GM19043 (cell line): ENCODE measurements around the gene CENPB.

Experiments
- ATAC-seq: cut with Tn5 transposase; IDR thresholded peaks from one replicate; pipeline ENCODE4 v1.9.1; 2021; ENCODE audit warnings: low read depth; ENCODE audit not compliant: unreplicated experiment

CENPB gene

GRCh38 chr20:3767427-3768341 lies 18.9 kb downstream of the CENPB start, which contains the start of gene ADISSP:
ADISSP (minus strand) TSS chr20:3767753; CDS start chr20:3760100, 7,653 bp downstream.
- ATAC-seq, result peak; percentile 91

- no peak for ATAC-seq
These were observed 19.5 kb downstream of the CENPB start for GRCh38 chr20:3767110-3767426.

DNA sequence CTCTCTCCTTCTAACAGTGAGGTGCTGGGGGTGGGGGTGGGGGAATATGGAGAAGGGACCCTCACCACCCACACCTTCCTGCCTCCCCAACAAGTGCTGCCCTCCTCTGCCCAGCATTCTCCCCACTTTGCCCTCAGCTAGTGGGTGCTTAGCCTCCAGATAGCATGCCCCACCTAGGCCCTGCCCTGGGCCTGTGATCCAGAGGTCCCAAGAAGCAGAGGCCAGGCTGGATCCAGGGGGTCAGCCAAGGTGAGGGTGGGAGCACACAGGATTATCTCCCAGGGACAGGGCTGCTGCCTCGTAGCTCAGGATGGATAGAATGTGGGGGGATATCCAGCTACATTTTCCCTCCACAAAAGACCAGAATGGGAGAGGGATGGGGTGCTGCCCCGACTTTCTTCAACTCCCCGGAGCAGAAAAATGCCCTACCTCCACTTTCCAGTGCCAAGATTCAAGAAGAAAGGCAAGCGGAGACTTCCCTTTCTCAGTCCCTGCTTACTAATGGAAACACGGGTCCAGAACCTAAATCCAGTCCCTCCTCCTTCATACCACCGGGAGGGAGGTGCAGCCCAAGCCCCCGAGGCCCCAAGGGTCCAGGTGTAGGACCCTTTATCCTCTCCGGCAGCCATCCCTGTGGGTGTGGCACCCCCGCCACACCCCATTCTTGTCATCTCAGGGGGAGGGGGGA lies 20.0 kb downstream of the CENPB start:
- no peak for ATAC-seq

DNA sequence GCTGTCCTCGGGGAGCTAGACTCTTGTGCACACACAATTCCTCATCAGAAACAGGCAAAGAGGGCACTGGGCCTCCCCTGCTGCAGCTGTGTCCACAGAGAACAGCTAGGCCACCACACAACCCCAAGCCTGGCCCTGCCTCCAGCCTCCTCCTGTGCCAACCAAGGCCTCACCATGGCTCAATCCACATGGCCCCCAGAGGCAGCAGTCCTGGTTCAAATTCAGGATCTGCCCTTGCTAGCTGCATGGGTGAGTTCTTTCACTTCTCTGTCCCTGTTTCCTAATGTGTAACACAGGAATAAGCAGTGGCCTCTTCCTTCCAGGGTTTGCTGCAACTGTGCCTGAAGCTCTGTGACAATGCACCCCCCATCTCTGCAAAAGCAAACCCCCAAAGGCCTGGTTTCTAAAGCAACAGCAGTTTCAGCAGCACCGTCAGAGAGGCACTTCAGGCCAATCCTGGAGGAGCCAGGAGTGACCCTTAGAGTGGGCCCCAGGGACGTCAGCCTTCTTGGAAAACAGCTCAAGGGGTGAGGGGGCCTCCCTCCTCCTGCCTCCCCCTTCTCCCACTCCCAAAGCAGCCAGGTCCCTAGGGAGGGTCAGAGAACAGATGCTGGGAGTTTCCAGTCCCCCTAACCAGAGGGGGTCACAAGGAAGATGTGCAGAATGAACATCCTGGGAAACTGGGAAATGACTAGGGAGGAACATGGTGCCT lies 21.2 kb downstream of the CENPB start:
- no peak for ATAC-seq

- ATAC-seq, result no peak
These were observed 21.9 kb downstream of the CENPB start for GRCh38 chr20:3764659-3765058.

GRCh38 chr20:3763671-3764601 lies 22.6 kb downstream of the CENPB start:
- ATAC-seq, result no peak

GRCh38 chr20:3760655-3761348 lies 25.7 kb downstream of the CENPB start:
- no peak for ATAC-seq

DNA sequence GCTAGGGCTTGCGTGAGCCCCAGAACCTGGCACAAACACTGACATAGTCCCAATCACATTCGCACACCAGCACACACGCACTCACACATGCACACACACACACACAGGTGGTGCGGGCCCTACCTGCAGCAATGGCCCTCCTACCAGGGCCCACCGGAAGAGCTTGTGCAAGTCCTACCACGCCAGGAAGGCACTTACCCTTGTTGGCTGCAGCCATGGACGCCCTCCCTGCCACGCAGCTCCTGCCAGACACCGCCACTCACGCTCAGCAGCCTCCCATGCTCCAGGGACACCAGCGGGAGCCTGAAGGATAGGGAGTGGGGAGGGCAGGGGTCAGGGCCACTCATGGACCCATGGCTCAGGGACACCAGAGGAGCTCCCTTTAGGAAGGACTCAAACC lies 26.7 kb downstream of the CENPB start:
- ATAC-seq, result no peak

GRCh38 chr20:3759316-3759823 lies 27.2 kb downstream of the CENPB start:
- no peak for ATAC-seq

DNA sequence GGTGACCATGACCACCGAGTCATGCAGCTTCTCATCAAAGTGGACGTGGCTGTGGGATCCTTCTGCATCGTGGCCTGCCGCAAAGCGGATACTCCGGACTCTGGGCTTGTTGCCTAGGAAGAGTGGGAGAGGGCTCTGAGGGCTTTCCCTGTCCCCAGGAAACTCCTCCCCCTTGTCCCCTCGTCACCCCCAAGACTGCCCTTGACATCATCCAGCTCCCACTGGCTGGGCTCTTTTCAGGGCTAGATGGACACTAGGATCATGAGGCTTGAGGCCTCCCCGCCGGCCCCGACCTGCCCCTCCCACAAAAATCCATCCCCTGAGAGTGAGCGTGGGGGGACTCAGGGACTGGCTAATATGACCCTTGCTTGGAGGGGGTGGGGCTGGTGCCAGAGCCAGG lies 28.0 kb downstream of the CENPB start:
- no peak for ATAC-seq

DNA sequence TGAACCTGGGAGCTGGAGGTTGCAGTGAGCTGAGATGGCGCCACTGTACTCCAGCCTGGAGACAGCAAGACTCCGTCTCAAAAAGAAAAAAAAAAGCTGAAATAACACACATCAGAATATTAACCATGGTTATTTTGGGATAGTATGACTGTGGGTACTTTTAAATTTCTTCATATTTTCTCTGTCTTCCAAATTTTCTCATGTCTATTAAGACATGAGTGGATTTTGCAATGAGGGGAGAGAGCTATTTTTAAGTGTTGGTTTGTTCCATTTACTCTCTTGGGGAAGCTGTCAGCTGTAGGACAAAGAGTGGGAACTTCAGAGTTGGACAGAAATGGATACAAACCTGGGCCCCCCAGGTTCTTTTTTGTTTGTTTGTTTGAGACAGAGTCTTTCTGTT lies 29.3 kb downstream of the CENPB start:
- ATAC-seq, result no peak

GRCh38 chr20:3755814-3756480 lies 30.6 kb downstream of the CENPB start:
- no peak for ATAC-seq

DNA sequence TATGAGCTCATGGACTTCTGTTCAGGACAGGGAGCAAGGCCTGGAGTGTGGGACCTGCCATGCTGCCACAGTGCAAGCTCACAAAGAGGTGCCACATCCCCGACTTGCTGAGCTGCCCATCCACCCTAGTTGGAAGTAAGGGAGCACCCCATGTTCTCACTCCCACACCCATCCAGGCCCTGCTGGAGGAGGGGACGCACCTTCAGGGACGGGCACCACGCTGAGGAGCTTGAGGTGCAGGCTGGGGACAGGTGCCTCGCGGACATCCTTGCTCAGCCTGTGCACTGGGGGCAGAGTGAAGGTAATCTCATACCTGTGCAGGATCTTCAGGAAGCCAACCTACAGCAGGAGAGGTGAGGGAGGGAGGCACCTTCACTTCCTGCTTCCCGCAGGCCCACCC lies 31.3 kb downstream of the CENPB start:
- ATAC-seq, result no peak

DNA sequence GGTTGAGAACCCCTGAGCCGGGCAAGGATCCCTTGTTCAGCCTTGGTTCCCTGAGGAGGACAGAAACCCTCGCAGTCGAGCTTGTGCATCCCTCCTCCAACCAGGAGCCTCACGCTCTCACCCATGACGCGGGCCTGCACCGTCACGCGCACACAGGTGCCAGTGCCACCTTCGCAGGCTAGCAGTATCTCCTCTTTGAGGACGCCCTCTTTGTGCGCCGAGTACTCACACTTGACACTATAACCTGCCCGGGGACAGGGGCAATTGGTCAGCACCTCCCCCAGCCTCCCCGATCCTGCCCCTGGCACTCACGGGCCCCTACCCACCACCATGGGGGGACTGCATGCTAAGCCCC lies 32.3 kb downstream of the CENPB start:
- ATAC-seq, result no peak

GRCh38 chr20:3753501-3754275 lies 32.9 kb downstream of the CENPB start:
- no peak for ATAC-seq

GRCh38 chr20:3753098-3753497 lies 33.4 kb downstream of the CENPB start:
- ATAC-seq, result no peak

GRCh38 chr20:3752386-3752759 lies 34.2 kb downstream of the CENPB start:
- no peak for ATAC-seq

- ATAC-seq, result no peak
These were observed 34.7 kb downstream of the CENPB start for GRCh38 chr20:3751675-3752385.
